ENCODE data around the gene GRXCR1. TPM values are rescaled to one million over a fixed set of nuclear protein-coding genes. Genes with fewer than 3 reads are reported as not detected.

GRXCR1 gene
- total and polyA plus RNA-seq, 2 experiments from 2014 or later = not detected

GRCh38 chr4:42954963-42955669 lies 62.6 kb downstream of the GRXCR1 start:
- no peak for ATAC-seq
- H3K27ac ChIP-seq (ENCODE audit: low read depth) = no peak overlapping the region

GRCh38 chr4:42955746-42956505 lies 63.4 kb downstream of the GRXCR1 start:
- Histone ChIP-seq H3K9me2 (ENCODE audit: insufficient read depth) (0 out of 2 replicates have a peak, but pooled peaks cover 3% of the 10 kb centered on the region), H3K79me2 (replicated peaks; ENCODE audit: insufficient read depth) (no peaks in the 10 kb centered on the region), H2AFZ (0 out of 2 replicates have a peak overlapping the region, but pooled peaks have one; percentile 23), H4K20me1 (replicated peaks; ENCODE audit: insufficient read depth) (no peaks in the 10 kb centered on the region; the same call in 1 of the 2 replicates), H3K4me1 (ENCODE audit: insufficient read depth) (no peaks in the 10 kb centered on the region), H3K27ac (ENCODE audit: low read depth) (no peak overlapping the region), H3K36me3 (ENCODE audit: insufficient read depth) (no peaks in the 10 kb centered on the region), H3K27me3 (ENCODE audit: insufficient read depth) (no peaks in the 10 kb centered on the region), H3K4me2 (no peak overlapping the region), H3K4me3 (no peak overlapping the region), H3F3A (replicated peaks; ENCODE audit: low read depth) (no peaks in the 10 kb centered on the region)
- H3K27ac Mint-ChIP-seq = no peak overlapping the region
- no peaks in the 10 kb centered on the region for H3K4me1 Mint-ChIP-seq
- H3K36me3 Mint-ChIP-seq (ENCODE audit: low read depth) = no peaks in the 10 kb centered on the region
- peaks cover 5% of the 10 kb centered on the region for H3K9me3 Mint-ChIP-seq
- H3K4me3 Mint-ChIP-seq = no peak overlapping the region
- no peaks in the 10 kb centered on the region for H3K27me3 Mint-ChIP-seq (ENCODE audit: insufficient read depth, low read depth, poor library complexity)
- DNase-seq (ENCODE audit: low spot score) (no peak), ATAC-seq (no peak)
- TF ChIP-seq EZH2phosphoT487 (IDR thresholded peaks at IDR 0.05; ENCODE audit: unreplicated experiment) (no peak), POLR2AphosphoS5 (IDR thresholded peaks at IDR 0.05; ENCODE audit: low read depth) (no peak), STAT1 (IDR thresholded peaks at IDR 0.05; ENCODE audit: unreplicated experiment) (no peak), CTCF (conservative IDR thresholded peaks at IDR 0.05; ENCODE audit: low read depth in 2 of 2) (no peak)

More at GRCh38 chr4:42954963-42955669, 62.6 kb downstream of the GRXCR1 start:
- Histone ChIP-seq H4K20me1 (replicated peaks; ENCODE audit: insufficient read depth) (no peaks in the 10 kb centered on the region; the same call in 1 of the 2 replicates), H3K27me3 (ENCODE audit: insufficient read depth) (no peaks in the 10 kb centered on the region), H3K36me3 (ENCODE audit: insufficient read depth) (no peaks in the 10 kb centered on the region), H3F3A (replicated peaks; ENCODE audit: low read depth) (no peaks in the 10 kb centered on the region), H3K9me2 (ENCODE audit: insufficient read depth) (0 out of 2 replicates have a peak, but pooled peaks cover 3% of the 10 kb centered on the region), H2AFZ (no peak overlapping the region), H3K4me3 (no peak overlapping the region), H3K4me1 (ENCODE audit: insufficient read depth) (no peaks in the 10 kb centered on the region), H3K79me2 (replicated peaks; ENCODE audit: insufficient read depth) (no peaks in the 10 kb centered on the region), H3K4me2 (no peak overlapping the region)
- DNase-seq (ENCODE audit: low spot score) = no peak
- no peak for TF ChIP-seq ZNF331 (CRISPR knock-in tag; IDR thresholded peaks at IDR 0.05; ENCODE audit: low read depth)
- TF ChIP-seq REST (IDR thresholded peaks at IDR 0.05; ENCODE audit: unreplicated experiment) = no peak
- no peaks in the 10 kb centered on the region for H3K4me1 Mint-ChIP-seq
- H3K36me3 Mint-ChIP-seq (ENCODE audit: low read depth) = no peaks in the 10 kb centered on the region
- H3K27ac Mint-ChIP-seq = no peak overlapping the region
- H3K4me3 Mint-ChIP-seq = no peak overlapping the region
- no peaks in the 10 kb centered on the region for H3K27me3 Mint-ChIP-seq (ENCODE audit: insufficient read depth, low read depth, poor library complexity)
- peaks cover 5% of the 10 kb centered on the region for H3K9me3 Mint-ChIP-seq
